GM19467 (cell line): ENCODE results near the gene CAVIN1.
"Not testable (repeated sequence)": the region's sequence is repeated elsewhere in the genome, so short reads cannot be mapped to it uniquely, and the experiment has no call there.

Source experiments
- ATAC-seq: cut with Tn5 transposase; IDR thresholded peaks from one replicate; pipeline ENCODE4 v1.9.1; 2021; ENCODE audit warnings: mild to moderate bottlenecking, moderate library complexity; ENCODE audit not compliant: unreplicated experiment

The CAVIN1 gene

DNA sequence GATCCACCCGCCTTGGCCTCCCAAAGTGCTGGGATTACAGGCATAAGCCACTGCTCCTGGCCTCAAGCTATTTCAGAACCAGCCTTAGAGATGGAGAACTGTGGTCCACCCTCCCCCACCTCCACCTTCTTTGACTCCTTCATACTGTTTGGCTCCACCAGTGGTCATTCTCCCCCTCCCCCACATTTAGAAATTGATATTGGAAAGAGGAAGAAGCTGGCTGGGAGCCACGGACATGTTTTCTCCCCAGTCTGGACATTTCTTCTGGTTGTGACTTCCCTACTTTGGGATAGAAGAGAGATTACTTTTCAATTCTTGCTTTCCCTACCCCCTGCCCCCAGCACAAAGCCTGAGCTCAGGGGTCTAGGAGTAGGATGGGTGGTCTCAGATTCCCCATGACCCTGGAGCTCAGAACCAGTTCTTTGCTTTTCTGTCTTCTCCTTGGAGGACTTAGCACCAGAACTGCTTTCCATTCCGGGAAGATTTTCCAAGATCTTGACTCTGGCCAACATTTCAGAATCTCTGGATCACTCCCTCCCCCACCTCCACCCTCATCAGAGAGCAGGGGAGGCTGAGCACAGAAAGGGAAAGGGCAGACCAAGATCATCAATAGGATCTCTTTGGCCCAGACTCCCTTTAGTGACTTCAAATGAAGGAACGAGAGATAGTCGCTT is 16.3 kb downstream of the CAVIN1 start:
- ATAC-seq = no peak

GRCh38 chr17:42405963-42406495 is 17.0 kb downstream of the CAVIN1 start:
- no peak for ATAC-seq

- no peak for ATAC-seq
Observed at GRCh38 chr17:42405076-42405475, 18.0 kb downstream of the CAVIN1 start.

DNA sequence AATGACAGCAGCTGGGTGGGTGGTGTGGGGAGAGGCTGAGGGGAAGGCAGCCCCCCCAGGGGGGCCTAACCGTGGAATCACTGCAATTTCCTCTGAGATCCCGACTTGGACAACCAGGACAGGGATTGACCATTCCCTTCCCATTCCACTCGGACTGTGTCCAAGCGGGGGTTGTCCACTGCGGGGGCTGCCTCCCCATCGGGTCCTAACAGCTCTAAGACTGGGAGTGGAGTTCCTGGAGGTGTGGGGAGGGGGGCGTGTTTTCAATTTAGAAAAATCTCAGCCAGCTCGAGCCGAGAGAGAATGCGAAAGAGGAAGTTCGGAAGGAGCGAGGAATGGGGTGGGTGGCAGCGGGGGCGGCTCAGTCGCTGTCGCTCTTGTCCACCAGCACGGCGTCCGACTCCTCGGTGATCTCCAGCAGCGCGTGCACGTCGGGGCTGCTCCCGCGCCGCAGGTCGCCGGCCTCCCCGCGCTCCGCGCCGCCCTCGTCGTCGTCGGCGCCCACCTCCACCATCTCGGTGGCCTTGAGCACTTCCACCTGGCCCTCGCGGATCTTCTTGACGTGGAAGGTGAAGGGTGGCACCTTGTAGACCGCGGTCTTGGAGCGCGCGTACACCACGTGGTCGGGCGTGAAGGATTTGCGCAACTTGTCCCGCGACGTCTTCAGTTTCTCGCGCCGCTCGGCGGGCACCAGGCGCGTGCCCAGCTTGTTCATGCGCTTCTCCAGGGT is 18.6 kb downstream of the CAVIN1 start:
- ATAC-seq = no peak

- ATAC-seq = no peak
Observed at GRCh38 chr17:42403150-42403549, 19.9 kb downstream of the CAVIN1 start.

- ATAC-seq = no peak
Observed at GRCh38 chr17:42402117-42402516, 20.9 kb downstream of the CAVIN1 start.

DNA sequence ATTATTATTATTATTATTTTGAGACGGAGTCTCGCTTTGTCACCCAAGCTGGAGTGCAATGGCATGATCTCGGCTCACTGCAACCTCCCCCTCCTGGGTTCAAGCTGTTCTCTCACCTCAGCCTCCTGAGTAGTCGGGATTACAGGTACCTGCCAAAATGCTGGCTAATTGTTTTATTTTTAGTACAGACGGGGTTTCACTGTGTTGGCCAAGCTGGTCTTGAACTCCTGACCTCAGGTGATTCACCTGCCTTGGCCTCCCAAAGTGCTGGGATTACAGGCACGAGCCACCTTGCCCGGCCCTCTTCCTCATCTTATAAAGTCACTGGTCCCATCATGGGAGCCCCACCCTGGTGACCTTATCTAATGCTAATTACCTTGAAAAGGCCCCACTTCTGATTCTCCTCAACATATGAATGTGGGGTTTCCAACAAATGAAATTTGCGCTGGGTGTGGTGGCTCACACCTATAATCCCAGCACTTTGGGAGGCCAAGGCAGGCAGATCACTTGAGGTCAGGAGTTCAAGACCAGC is 22.1 kb downstream of the CAVIN1 start:
- not testable (repeated sequence) for ATAC-seq

- ATAC-seq = no peak
Observed at GRCh38 chr17:42399948-42400843, 22.9 kb downstream of the CAVIN1 start.

GRCh38 chr17:42399121-42399520 is 23.9 kb downstream of the CAVIN1 start:
- ATAC-seq = no peak

GRCh38 chr17:42395601-42396000 is 27.5 kb downstream of the CAVIN1 start:
- ATAC-seq = not testable (repeated sequence)

- no peak for ATAC-seq
Observed at GRCh38 chr17:42394838-42395237, 28.2 kb downstream of the CAVIN1 start.

DNA sequence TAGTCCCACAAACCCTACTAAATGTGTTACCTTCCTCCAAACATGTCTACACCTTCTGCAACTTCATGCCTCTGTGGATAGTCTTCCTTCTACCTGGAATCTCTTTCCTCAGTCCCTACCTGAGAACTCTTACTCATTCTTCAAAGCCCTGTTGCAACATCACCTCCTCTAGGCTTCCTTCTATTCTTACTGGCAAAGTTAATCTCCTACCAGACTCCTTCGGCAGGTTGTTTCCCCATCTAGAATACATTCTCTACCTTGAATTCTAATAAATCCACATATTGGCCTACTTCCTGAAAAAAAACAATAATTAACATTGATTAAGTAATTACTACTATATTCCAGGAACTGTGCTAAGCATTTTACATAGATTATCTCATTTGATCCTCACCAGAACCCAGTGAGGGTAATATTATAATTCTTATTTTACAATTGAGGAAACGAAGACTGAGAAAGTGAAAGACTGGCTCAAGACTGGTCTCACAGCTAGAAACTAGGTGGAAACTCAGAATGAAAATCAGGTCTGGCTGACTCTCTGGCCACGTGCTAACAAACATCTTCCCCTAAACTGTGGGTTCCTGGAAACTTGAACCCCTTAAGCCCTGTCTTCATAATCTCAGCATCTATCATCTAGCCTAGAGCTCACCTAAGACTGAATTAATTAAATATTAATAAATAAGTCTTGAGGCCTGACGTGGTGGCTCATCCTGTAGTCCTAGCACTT is 30.2 kb downstream of the CAVIN1 start:
- ATAC-seq = no peak

DNA sequence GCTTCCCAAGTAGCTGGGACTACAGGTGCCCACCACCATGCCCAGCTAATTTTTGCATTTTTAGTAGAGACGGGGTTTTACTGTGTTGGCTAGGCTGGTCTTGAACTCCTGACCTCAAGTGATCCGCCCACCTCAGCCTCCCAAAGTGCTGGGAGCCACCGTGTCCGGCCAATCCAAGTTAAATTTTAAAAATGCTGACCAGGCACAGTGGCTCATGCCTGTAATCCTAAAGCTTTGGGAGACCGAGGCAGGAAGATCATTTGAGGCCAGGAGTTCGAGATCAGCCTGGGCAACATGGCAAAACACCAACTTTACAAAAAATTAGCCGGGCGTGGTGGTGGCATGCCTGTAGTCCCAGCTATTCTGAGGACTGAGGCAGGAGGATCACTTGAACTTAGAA is 31.6 kb downstream of the CAVIN1 start:
- ATAC-seq = not testable (repeated sequence)

DNA sequence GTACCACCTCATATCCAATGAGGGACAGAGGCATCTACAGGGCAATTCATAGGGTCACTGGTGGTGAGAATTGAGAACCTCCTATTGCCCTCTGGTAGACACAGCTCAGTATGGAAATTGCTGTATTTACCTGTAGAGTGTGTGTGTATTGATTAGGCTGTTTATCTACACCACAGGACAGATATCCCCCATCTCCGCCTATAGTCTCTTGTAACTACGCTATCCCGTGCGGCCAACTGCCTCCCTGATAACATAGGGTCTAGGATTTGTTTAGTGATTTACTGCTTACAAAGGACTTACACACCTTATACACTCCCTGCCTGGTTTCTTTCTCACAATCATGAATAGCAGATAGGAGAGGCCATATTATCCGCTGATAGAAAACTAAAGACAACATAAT is 33.2 kb downstream of the CAVIN1 start:
- ATAC-seq = no peak

DNA sequence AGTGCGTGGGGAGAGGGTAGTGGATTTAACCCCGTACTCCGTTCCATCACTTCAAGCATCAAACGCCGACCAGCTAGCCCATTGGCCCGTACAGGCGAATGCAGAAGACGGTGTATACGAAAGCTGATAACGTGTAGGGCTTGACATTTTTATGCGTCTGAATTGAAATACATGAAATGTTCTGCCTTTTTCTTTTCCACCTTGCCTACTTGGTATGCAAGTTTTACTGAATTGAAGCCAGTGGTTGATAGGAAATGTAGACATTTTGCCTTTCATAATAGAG is 34.0 kb downstream of the CAVIN1 start:
- ATAC-seq = no peak

GRCh38 chr17:42388381-42389134 is 34.5 kb downstream of the CAVIN1 start, which contains the start of gene STAT3:
TSS of gene STAT3 (minus strand) at chr17:42388442. CDS start at chr17:42348516, 39,926 bp downstream.
- ATAC-seq = peak; percentile 88

- ATAC-seq = no peak
Observed at GRCh38 chr17:42387661-42388380, 35.2 kb downstream of the CAVIN1 start.

DNA sequence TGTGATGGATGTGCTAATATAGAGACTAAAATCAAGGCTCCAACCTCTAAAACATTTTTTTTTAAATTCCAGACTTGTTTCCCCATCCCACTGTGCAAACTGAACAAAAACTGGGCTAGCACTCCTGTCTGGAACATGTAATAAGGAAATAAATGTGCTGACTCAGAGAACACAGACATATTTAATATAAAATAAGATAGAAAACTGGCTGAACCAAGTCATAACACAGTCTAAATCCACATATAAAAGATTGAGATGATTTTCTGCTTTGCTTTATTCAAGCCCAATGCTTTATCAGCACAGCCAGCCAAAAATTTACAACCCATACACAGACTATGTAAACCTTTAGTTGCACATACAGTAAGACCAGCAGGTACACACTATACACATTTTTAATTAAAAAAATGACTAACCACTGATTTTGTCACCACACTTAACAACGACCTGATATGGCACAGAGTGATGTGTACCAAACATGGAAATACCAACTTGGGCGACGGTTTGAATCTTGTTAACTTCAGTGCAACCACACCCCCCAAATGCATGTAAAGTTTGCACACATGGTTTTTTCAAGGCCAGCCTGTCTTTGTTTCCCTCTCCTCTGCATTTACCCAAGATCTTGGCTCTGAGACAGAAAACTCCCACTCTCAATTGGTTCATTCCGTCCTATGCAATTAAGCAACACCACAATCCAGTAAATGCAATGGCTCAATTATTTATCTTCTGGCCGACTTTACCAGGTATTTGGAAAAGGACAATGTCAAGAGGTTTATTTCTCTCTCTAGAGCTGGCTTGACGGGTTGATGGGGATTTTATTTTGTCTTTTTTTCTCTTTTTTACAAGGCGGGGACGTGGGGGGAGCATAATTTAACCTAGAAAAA is 36.0 kb downstream of the CAVIN1 start:
- ATAC-seq = no peak
